DMS114 treated with DMSO at 0.1 percent for 48 hours (cell line): ENCODE results near the gene JMJD8.
A peak's percentile ranks its signal among the peaks of the same experiment; 100 is the strongest.
"Not testable (repeated sequence)": the region's sequence is repeated elsewhere in the genome, so short reads cannot be mapped to it uniquely, and the experiment has no call there.

ENCODE experiments used
- DNase-seq: peaks from one replicate; lab custom pipeline; 2025; ENCODE audit not compliant: unreplicated experiment; lab: John Stamatoyannopoulos, UW

The JMJD8 gene

GRCh38 chr16:722835-723633 lies 38.9 kb upstream of the JMJD8 start:
- DNase-seq: no peak

GRCh38 chr16:721765-722540 lies 37.8 kb upstream of the JMJD8 start:
- DNase-seq: no peak

GRCh38 chr16:720990-721764 lies 37.0 kb upstream of the JMJD8 start, which contains the start of gene ANTKMT:
TSS of gene ANTKMT (plus strand) at chr16:721146. CDS start at chr16:721275, 129 bp downstream.
- peak; percentile 51 for DNase-seq

GRCh38 chr16:720447-720989 lies 36.4 kb upstream of the JMJD8 start:
- no peak for DNase-seq

GRCh38 chr16:719815-720446 lies 35.8 kb upstream of the JMJD8 start:
- DNase-seq: peak; percentile 27

GRCh38 chr16:718922-719321 lies 34.8 kb upstream of the JMJD8 start:
- DNase-seq: no peak

GRCh38 chr16:718389-718788 lies 34.3 kb upstream of the JMJD8 start:
- no peak for DNase-seq

- DNase-seq: no peak
Measured at GRCh38 chr16:717450-718245, 33.5 kb upstream of the JMJD8 start.

DNA sequence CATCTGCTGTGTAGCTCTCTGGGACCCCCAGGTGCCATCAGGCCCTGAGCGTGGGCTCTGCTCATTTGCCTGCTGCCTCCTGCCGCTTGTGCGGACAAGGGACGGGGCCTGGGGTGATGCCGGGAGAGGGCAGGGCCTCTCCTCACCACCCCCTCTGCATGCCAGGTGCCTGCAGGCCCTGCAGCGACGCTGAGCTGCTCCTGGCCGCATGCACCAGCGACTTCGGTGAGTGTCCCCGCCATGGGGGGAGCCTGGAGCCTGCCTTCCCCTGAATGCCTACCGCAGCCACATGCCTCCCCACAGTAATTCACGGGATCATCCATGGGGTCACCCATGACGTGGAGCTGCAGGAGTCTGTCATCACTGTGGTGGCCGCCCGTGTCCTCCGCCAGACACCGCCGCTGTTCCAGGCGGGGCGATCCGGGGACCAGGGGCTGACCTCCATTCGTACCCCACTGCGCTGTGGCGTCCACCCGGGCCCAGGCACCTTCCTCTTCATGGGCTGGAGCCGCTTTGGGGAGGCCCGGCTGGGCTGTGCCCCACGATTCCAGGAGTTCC lies 32.7 kb upstream of the JMJD8 start:
- no peak for DNase-seq

DNA sequence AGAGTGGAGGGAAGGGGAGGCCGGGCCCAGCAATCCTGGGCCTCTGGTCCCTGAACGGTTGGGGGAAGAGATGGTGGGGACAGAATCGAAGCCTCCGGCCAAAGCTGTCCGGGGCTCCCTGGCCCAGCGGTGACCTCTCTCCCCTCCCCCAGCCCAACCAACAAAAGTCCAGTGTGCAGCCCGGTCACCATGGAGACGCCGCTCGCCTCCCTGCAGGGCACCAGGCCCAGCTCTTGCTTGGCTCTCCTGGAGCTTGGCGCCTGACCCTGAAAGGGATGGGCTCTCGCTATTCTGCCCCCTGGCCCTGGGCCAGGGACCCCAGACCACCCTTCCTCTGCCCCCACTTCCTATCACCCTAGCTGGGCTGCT lies 32.0 kb upstream of the JMJD8 start:
- no peak for DNase-seq

DNA sequence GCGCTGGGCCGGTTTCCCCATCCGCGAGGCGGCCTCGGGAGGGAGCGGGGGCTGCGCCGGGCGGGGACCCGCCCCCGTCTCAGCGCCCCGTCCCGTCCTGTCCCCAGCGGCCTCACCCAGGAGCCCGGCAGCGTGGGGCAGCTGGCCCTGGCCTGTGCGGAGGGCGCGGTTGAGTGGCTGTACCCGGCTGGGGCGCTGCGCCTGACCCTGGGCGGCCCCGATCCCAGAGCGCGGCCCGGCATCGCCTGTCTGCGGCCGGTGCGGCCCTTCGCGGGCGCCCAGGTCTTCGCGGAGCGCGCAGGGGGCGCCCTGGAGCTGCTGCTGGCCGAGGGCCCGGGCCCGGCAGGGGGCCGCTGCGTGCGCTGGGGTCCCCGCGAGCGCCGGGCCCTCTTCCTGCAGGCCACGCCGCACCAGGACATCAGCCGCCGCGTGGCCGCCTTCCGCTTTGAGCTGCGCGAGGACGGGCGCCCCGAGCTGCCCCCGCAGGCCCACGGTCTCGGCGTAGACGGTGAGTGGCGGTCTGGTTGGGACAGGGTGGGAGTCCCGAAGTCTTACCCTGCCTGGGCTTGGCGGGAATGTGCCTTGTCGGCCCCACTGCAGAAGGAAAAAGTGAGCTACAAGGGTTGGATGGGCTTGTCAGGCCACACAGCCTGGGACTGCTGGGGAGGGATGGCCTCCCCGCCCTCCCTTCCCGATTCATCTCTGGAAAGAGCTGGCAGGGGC lies 31.5 kb upstream of the JMJD8 start:
- DNase-seq: no peak

DNA sequence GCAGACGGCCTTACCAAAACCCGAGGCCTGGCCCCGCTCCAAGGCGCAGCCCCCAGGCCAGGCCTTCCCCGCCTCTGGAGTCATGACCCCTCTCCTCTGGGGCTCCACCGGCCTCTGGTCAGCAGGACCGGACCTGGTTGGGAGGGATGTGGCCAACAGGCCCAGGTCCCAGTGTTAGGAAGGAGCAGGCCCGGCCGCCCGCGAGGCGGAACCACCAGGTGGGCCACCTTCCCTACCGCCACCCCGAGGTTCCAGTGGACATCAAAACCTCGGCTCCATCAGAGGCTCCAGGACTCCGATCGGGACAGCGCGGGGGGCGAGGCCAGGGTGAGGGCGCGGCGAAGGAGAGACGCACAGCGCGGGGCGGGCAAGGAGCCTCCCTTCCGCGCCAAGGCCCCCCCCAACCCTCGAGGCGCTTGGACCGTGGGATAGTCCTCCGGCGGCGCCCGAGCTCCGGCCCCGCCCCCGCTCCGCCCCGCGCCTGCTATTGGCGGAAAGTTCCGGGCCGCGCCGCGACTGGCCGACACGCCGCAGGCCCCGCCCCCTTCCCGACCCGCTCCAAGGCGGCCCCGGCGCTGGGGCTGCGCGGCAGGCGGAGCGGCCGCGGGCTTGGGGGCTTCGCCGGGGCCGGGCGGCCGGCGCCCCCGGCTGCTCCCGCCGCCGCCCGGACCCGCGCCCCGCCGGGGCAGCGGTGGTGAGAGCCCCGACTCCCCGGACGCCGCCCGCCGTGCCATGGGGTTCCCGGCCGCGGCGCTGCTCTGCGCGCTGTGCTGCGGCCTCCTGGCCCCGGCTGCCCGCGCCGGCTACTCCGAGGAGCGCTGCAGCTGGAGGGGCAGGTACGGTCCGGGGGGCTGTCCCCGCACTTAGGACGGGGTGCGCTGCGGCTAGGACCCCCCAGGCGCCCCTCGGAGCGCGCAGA lies 30.7 kb upstream of the JMJD8 start, which contains the start of gene METRN:
METRN (plus strand) TSS at position 561 of the 919 bp plus-strand sequence; CDS start at position 733, 172 bp downstream.
- peak; percentile 68 for DNase-seq

- DNase-seq: no peak
Measured at GRCh38 chr16:714079-714478, 29.9 kb upstream of the JMJD8 start.

- not testable (repeated sequence) for DNase-seq
Measured at GRCh38 chr16:712740-713250, 28.7 kb upstream of the JMJD8 start.

GRCh38 chr16:711548-712320 lies 27.6 kb upstream of the JMJD8 start:
- peak; percentile 29 for DNase-seq

GRCh38 chr16:711084-711483 lies 26.9 kb upstream of the JMJD8 start:
- no peak for DNase-seq
